OCI-LY7 (cell line): Measurements from ENCODE around the gene COL23A1.

Experiments
- CTCF ChIP-seq: fragments of 200-600 bp; sonication (generic); conservative IDR thresholded peaks from 2 replicates; pipeline ENCODE4 v1.5.1; 2014; ENCODE audit warnings: mild to moderate bottlenecking, antibody characterized with exemption, low read length, moderate library complexity, mixed read lengths
- EZH2phosphoT487 ChIP-seq: fragments of 200-600 bp; sonication (generic); IDR thresholded peaks from 2 replicates; pipeline ENCODE4 v1.6.1; 2018; ENCODE audit warnings: low read depth, borderline replicate concordance, mild to moderate bottlenecking, mixed run types, antibody characterized with exemption, low read length, moderate library complexity, mixed read lengths

GRCh38 chr5:178577944-178578343 is 12.2 kb downstream of the COL23A1 start:
- TF ChIP-seq CTCF: no peak
- TF ChIP-seq EZH2phosphoT487: no peak
